AG10803 (cell line): ENCODE measurements around the gene SLC30A3.

Experiments
- DNase-seq: peaks from one replicate; pipeline ENCODE4 v3.0.0; 2010; ENCODE audit warnings: low read depth
- H3K4me3 ChIP-seq: 2 replicates; pipeline ENCODE4 v1.5.1; 2011; ENCODE audit warnings: mild to moderate bottlenecking, low read length, control low read depth
- CTCF ChIP-seq: conservative IDR thresholded peaks from 2 replicates; pipeline ENCODE4 v1.5.1; 2011; ENCODE audit warnings: mild to moderate bottlenecking, low read length, control low read depth, inconsistent platforms

Gene SLC30A3

GRCh38 chr2:27241761-27242613, 20.9 kb downstream of the SLC30A3 start:
- no peak for DNase-seq
- no peak overlapping the region for H3K4me3 ChIP-seq
- TF ChIP-seq CTCF, result no peak

- no peak for TF ChIP-seq CTCF
- no peak for DNase-seq
- no peak overlapping the region for H3K4me3 ChIP-seq
These were observed 22.4 kb downstream of the SLC30A3 start for GRCh38 chr2:27240406-27240805.

GRCh38 chr2:27238976-27239375, 23.9 kb downstream of the SLC30A3 start:
- no peak for DNase-seq
- no peak for TF ChIP-seq CTCF
- no peak overlapping the region for H3K4me3 ChIP-seq

GRCh38 chr2:27237341-27237945, 25.4 kb downstream of the SLC30A3 start:
- DNase-seq, result no peak
- H3K4me3 ChIP-seq, result no peak overlapping the region
- no peak for TF ChIP-seq CTCF

- H3K4me3 ChIP-seq, result no peak overlapping the region
- no peak for TF ChIP-seq CTCF
- no peak for DNase-seq
These were observed 26.2 kb downstream of the SLC30A3 start for GRCh38 chr2:27236626-27237025.

GRCh38 chr2:27236136-27236535, 26.7 kb downstream of the SLC30A3 start:
- no peak for TF ChIP-seq CTCF
- H3K4me3 ChIP-seq, result no peak overlapping the region
- DNase-seq, result no peak

- DNase-seq, result no peak
- H3K4me3 ChIP-seq, result no peak overlapping the region
- TF ChIP-seq CTCF, result no peak
These were observed 29.5 kb downstream of the SLC30A3 start for GRCh38 chr2:27233341-27233740.
